Spleen (tissue), 7 donors: ENCODE data around the gene RIPK1.

ENCODE experiments used
- CTCF ChIP-seq, 11 experiments: fragments of 200-600 bp in 7 of 11; fragments of 450-650 bp in 4 of 11; sonication (generic) in 4 of 11; IDR thresholded peaks in 8 of 11; conservative IDR thresholded peaks in 3 of 11; 1 replicate in 7 of 11; 2 replicates in 4 of 11; pipeline versions ENCODE4 v1.4.0 to v1.8.0; 2016 to 2021; ENCODE audit warnings: antibody characterized with exemption in 11 of 11, inconsistent platforms in 4 of 11, mild to moderate bottlenecking in 1 of 11
- POLR2A ChIP-seq, 3 donors: fragments of 450-650 bp; IDR thresholded peaks; one replicate each; pipeline ENCODE4 v1.5.1; 2017; ENCODE audit warnings: antibody characterized with exemption in 3 of 3, mild to moderate bottlenecking in 1 of 3
- POLR2AphosphoS5 ChIP-seq, 3 donors: sonication (generic); formaldehyde crosslinking; IDR thresholded peaks; one replicate each; pipeline ENCODE4 v1.5.1; 2017; ENCODE audit warnings: antibody characterized with exemption in 3 of 3
- donor health status: DM: no; HTN: no; CAD: no; lungs with moderate emphysema.
- donor health status: DM: no; HTN: no; CAD: no.
- donor health status: DM: no; HTN: no; CAD: no.

GRCh38 chr6:3071568-3071967 lies 3.3 kb downstream of the RIPK1 start:
- TF ChIP-seq CTCF (IDR thresholded peaks at IDR 0.05 in 8 of 11, conservative IDR thresholded peaks at IDR 0.05 in 3 of 11) (no peak), POLR2AphosphoS5 (IDR thresholded peaks at IDR 0.05) (no peak), POLR2A (IDR thresholded peaks at IDR 0.05) (no peak)
